Measurements from ENCODE around the gene TBC1D22A. TPM values are rescaled to one million over a fixed set of nuclear protein-coding genes. Genes with fewer than 3 reads are reported as not detected.

TBC1D22A gene
- total and polyA plus RNA-seq, 10 of the 15 experiments (the other 5 are each of a cell fraction or from before 2014, with no cell fraction given): 0.63 to 44.7 (median 27.4) TPM

- TF ChIP-seq, protein P1, sequence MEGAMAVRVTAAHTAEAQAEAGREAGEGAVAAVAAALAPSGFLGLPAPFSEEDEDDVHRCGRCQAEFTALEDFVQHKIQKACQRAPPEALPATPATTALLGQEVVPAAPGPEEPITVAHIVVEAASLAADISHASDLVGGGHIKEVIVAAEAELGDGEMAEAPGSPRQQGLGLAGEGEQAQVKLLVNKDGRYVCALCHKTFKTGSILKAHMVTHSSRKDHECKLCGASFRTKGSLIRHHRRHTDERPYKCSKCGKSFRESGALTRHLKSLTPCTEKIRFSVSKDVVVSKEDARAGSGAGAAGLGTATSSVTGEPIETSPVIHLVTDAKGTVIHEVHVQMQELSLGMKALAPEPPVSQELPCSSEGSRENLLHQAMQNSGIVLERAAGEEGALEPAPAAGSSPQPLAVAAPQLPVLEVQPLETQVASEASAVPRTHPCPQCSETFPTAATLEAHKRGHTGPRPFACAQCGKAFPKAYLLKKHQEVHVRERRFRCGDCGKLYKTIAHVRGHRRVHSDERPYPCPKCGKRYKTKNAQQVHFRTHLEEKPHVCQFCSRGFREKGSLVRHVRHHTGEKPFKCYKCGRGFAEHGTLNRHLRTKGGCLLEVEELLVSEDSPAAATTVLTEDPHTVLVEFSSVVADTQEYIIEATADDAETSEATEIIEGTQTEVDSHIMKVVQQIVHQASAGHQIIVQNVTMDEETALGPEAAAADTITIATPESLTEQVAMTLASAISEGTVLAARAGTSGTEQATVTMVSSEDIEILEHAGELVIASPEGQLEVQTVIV (IDR thresholded peaks at IDR 0.05; ENCODE audit: borderline replicate concordance, partially characterized antibody): no peak
- TF ChIP-seq, protein P2, sequence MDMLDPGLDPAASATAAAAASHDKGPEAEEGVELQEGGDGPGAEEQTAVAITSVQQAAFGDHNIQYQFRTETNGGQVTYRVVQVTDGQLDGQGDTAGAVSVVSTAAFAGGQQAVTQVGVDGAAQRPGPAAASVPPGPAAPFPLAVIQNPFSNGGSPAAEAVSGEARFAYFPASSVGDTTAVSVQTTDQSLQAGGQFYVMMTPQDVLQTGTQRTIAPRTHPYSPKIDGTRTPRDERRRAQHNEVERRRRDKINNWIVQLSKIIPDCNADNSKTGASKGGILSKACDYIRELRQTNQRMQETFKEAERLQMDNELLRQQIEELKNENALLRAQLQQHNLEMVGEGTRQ (IDR thresholded peaks at IDR 0.05; ENCODE audit: borderline replicate concordance, low read depth, low read length): no peak
- TF ChIP-seq EP300 (IDR thresholded peaks at IDR 0.05; ENCODE audit: borderline replicate concordance in 1 of 2, control insufficient read depth in 1 of 2, low read depth in 2 of 2, low read length in 2 of 2) (no peak), ETV6 (conservative IDR thresholded peaks at IDR 0.05 in 1 of 2, IDR thresholded peaks at IDR 0.05 in 1 of 2; ENCODE audit: borderline replicate concordance in 1 of 2, low read depth in 1 of 2) (no peak), KDM1A (IDR thresholded peaks at IDR 0.05; ENCODE audit: borderline replicate concordance) (no peak)
Measured at GRCh38 chr22:47221840-47222615, 459.6 kb downstream of the TBC1D22A start (continued).

Other genes starting within 250 kb of the TBC1D22A start
- 0.34 and 0.38 TPM in 2 replicates for gene CELSR1, start 225.0 kb upstream of the TBC1D22A start, total RNA-seq (2014; rRNA removed)
- 0.22 and 0.23 TPM in 2 replicates for gene CELSR1, start 225.0 kb upstream of the TBC1D22A start, total RNA-seq (2014; rRNA removed; fragmentation: Illumina TruSeq; extraction: Trizol)
- 0.74 and 0.90 TPM in 2 replicates for gene CELSR1, start 225.0 kb upstream of the TBC1D22A start, total RNA-seq (2021)
- gene CELSR1, start 225.0 kb upstream of the TBC1D22A start, polyA plus RNA-seq (2011; rRNA removed): 1.3 and 1.7 TPM in 2 replicates
- gene CELSR1, start 225.0 kb upstream of the TBC1D22A start, polyA plus RNA-seq (2014; fragmentation: Illumina TruSeq; extraction: Trizol): 0.32 and 0.37 TPM in 2 replicates
- gene CELSR1, start 225.0 kb upstream of the TBC1D22A start, polyA plus RNA-seq (2014; fragmentation: Nextera tagmentation; extraction: Ambion mirVana): under 1 TPM in 1 of 2 experiments, not detected in 1; 0.05 TPM
- gene CELSR1, start 225.0 kb upstream of the TBC1D22A start, polyA plus RNA-seq (2014; rRNA removed): 0.66 and 0.78 TPM in 2 replicates
- under 1 TPM in 1 of 2 experiments, not detected in 1; 0.08 TPM for gene CELSR1, start 225.0 kb upstream of the TBC1D22A start, polyA plus RNA-seq (2016; fragmentation: Nextera tagmentation; extraction: Ambion mirVana)
- gene GRAMD4, start 142.3 kb upstream of the TBC1D22A start, total RNA-seq (2014; rRNA removed): 27.4 and 28.7 TPM in 2 replicates
- 8.9 and 11.7 TPM in 2 replicates for gene GRAMD4, start 142.3 kb upstream of the TBC1D22A start, total RNA-seq (2014; rRNA removed; fragmentation: Illumina TruSeq; extraction: Trizol)
- 45.5 and 49.1 TPM in 2 replicates for gene GRAMD4, start 142.3 kb upstream of the TBC1D22A start, total RNA-seq (2021)
- 22.1 and 24.3 TPM in 2 replicates for gene GRAMD4, start 142.3 kb upstream of the TBC1D22A start, polyA plus RNA-seq (2011; rRNA removed)
- gene GRAMD4, start 142.3 kb upstream of the TBC1D22A start, polyA plus RNA-seq (2014; fragmentation: Illumina TruSeq; extraction: Trizol): 7.2 and 9.5 TPM in 2 replicates
- under 1 TPM; 0.21 to 0.73 TPM for gene GRAMD4, start 142.3 kb upstream of the TBC1D22A start, polyA plus RNA-seq (2014; fragmentation: Nextera tagmentation; extraction: Ambion mirVana)
- gene GRAMD4, start 142.3 kb upstream of the TBC1D22A start, polyA plus RNA-seq (2014; rRNA removed): 32.3 and 38.6 TPM in 2 replicates
- gene GRAMD4, start 142.3 kb upstream of the TBC1D22A start, polyA plus RNA-seq (2016; fragmentation: Nextera tagmentation; extraction: Ambion mirVana): 1 to 10 TPM; 4.2 to 5.3 TPM
- gene CERK, start 24.4 kb upstream of the TBC1D22A start, total RNA-seq (2014; rRNA removed): 40.3 and 40.6 TPM in 2 replicates
- 30.8 and 32.6 TPM in 2 replicates for gene CERK, start 24.4 kb upstream of the TBC1D22A start, total RNA-seq (2014; rRNA removed; fragmentation: Illumina TruSeq; extraction: Trizol)
- 41.1 and 42.0 TPM in 2 replicates for gene CERK, start 24.4 kb upstream of the TBC1D22A start, total RNA-seq (2021)
- 25.3 and 27.8 TPM in 2 replicates for gene CERK, start 24.4 kb upstream of the TBC1D22A start, polyA plus RNA-seq (2011; rRNA removed)
- 15.3 and 26.8 TPM in 2 replicates for gene CERK, start 24.4 kb upstream of the TBC1D22A start, polyA plus RNA-seq (2014; fragmentation: Illumina TruSeq; extraction: Trizol)
- gene CERK, start 24.4 kb upstream of the TBC1D22A start, polyA plus RNA-seq (2014; fragmentation: Nextera tagmentation; extraction: Ambion mirVana): 1 to 10 TPM; 4.0 to 5.8 TPM
- gene CERK, start 24.4 kb upstream of the TBC1D22A start, polyA plus RNA-seq (2014; rRNA removed): 39.8 and 46.9 TPM in 2 replicates
- 10 to 100 TPM; 26.9 to 35.6 TPM for gene CERK, start 24.4 kb upstream of the TBC1D22A start, polyA plus RNA-seq (2016; fragmentation: Nextera tagmentation; extraction: Ambion mirVana)

Measured in GM12878 (cell line).